GM06990 (cell line): ENCODE data around the gene CCDC148.

Source experiments
- DNase-seq: peaks from one replicate; pipeline ENCODE4 v3.0.0-alpha.2; 2011; ENCODE audit not compliant: insufficient read length; ENCODE audit errors: extremely low read depth
- H3K27me3 ChIP-seq: replicated peaks from 2 replicates; pipeline ENCODE4 v1.6.0; 2011; ENCODE audit warnings: low read length; ENCODE audit not compliant: control insufficient read depth, insufficient read depth
- H3K36me3 ChIP-seq: 2 replicates; pipeline ENCODE4 v1.5.1; 2011; ENCODE audit warnings: low read length; ENCODE audit not compliant: control insufficient read depth, insufficient read depth
- H3K4me3 ChIP-seq: replicated peaks from 2 replicates; pipeline ENCODE4 v1.5.1; 2011; ENCODE audit warnings: low read depth, mild to moderate bottlenecking, control low read depth, low read length
- TF ChIP-seq, protein P1 (sequence below): IDR thresholded peaks from 2 replicates; pipeline ENCODE4 v1.5.1; 2011; ENCODE audit warnings: low read length, control low read depth, mild to moderate bottlenecking, inconsistent platforms; ENCODE audit not compliant: insufficient read depth, poor library complexity, severe bottlenecking

CCDC148 gene

DNA sequence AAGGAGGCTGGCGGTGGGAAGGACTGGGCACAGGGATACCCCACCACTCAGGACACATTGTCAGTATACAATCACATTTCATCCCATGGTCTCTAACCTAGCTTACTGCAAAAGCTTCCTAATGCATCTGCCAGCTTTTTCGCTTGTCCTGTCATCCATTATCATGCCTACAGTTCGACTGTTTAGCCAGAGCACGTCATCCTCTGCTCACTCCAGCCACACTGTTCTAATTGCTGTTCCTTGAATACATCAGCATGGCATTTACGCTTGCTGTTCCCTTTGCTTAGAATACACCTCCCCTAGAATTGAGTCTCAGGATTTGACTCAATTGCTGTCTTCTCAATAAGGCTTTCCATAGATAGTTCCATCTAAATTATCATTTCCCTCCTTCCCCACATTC is 166.3 kb downstream of the CCDC148 start:
- TF ChIP-seq, protein P1, sequence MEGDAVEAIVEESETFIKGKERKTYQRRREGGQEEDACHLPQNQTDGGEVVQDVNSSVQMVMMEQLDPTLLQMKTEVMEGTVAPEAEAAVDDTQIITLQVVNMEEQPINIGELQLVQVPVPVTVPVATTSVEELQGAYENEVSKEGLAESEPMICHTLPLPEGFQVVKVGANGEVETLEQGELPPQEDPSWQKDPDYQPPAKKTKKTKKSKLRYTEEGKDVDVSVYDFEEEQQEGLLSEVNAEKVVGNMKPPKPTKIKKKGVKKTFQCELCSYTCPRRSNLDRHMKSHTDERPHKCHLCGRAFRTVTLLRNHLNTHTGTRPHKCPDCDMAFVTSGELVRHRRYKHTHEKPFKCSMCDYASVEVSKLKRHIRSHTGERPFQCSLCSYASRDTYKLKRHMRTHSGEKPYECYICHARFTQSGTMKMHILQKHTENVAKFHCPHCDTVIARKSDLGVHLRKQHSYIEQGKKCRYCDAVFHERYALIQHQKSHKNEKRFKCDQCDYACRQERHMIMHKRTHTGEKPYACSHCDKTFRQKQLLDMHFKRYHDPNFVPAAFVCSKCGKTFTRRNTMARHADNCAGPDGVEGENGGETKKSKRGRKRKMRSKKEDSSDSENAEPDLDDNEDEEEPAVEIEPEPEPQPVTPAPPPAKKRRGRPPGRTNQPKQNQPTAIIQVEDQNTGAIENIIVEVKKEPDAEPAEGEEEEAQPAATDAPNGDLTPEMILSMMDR, result no peak
- DNase-seq, result no peak
- Histone ChIP-seq H3K36me3 (no peaks in the 10 kb centered on the region), H3K27me3 (no peaks in the 10 kb centered on the region), H3K4me3 (no peak overlapping the region)

DNA sequence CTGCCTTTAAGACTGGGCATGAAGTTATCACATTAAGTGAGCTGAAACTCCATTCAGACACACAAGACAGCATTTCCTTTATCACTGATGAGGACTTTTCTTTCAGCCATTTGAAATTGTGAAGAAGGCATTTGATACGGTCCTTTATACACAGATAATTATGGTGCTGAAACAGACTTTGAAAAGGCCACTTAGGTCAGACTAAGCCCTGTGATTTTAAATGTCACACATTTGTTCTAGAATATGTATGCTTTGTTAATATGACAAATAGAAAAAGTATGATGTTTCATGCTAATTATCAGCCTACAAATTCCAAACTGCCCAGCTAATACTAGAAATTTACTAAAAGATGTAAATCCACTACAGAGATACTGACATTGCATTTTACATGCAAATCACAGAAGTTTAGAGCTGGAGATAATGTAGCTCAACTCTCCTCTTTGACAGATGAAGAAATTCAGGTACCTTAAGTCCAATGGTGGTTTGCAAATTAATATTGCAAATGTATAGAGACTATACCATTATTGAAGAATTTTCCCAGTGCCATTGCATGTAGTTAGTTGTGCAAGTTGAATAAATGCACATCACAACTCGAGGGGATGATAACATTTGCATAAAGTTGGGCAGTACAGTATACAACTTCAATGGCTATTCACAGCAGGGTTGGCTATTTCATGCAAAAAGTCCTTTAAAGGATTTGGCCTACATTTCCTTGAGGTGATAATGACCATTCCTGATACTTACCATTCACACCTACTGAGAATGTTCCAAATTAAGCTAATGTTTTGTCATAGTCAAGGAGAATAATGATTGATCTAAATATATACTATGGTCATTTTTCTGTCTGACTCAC is 179.7 kb downstream of the CCDC148 start:
- H3K4me3 ChIP-seq, result no peak overlapping the region
- TF ChIP-seq, protein P1, result no peak
- H3K36me3 ChIP-seq, result no peaks in the 10 kb centered on the region
- no peaks in the 10 kb centered on the region for H3K27me3 ChIP-seq
- DNase-seq, result no peak

DNA sequence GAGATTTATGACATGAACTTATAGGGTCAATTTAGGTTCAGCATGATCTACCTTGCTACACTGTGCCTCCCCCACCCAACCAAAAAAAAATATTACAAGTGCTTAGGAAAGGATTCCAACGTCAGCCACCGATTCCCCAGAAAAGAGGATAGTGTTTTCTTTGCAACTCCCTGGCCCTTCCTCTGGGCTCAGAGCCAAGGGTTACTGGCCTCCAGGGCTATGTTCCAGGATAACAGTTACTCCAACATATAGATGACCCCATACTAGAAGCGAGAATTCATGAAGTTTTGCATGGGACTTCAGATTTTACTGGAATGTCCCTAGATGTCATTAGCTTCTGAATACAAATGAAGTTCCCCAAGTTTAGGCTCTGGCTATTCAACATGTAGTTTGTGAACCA is 182.8 kb downstream of the CCDC148 start:
- DNase-seq, result no peak
- H3K27me3 ChIP-seq, result no peaks in the 10 kb centered on the region

DNA sequence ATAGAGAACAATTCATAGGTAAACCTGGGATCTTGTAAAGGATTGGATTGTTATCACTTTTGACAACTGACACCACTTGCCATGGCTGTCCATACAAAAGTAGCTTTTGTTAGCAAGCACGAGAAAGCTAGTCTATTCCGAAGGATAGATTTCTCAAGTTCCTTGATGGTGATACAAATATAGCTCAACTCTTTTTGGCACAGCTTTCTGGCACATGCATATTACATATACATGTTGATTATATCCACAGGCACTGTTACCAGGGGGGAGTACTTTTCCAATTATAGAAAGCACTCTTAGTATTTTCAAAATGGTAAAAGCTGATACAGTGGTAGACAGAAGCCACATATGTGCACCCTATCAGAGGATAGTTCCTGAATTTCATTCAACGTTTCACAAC is 186.0 kb downstream of the CCDC148 start:
- DNase-seq, result no peak
- TF ChIP-seq, protein P1, result no peak
- Histone ChIP-seq H3K27me3 (no peaks in the 10 kb centered on the region), H3K36me3 (no peaks in the 10 kb centered on the region), H3K4me3 (no peak overlapping the region)

More for the DNA sequence above, 182.8 kb downstream of the CCDC148 start:
- Histone ChIP-seq H3K36me3 (no peaks in the 10 kb centered on the region), H3K4me3 (no peak overlapping the region)
- TF ChIP-seq, protein P1, result no peak

DNA sequence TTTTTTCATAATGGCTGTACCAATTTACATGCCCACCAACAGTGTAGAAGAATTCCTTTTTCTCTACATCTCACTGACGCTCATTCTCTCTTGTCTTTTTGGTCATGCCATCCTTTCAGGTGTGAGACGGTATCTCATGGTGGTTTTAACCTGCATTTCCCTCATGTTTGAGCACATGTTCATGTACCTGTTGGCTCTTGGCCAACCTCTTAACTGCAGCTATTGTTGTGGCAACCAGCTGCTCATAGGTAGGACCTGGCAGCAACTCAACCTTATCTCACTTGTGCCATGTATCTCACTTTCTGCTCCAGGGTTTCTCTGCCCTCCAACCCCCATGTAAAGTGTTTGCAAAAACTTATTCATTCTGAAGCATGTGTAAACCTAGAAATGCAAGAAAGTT is 187.4 kb downstream of the CCDC148 start:
- H3K36me3 ChIP-seq, result no peaks in the 10 kb centered on the region
- H3K4me3 ChIP-seq, result no peak overlapping the region
- H3K27me3 ChIP-seq, result no peaks in the 10 kb centered on the region
- no peak for DNase-seq
- TF ChIP-seq, protein P1, result no peak

DNA sequence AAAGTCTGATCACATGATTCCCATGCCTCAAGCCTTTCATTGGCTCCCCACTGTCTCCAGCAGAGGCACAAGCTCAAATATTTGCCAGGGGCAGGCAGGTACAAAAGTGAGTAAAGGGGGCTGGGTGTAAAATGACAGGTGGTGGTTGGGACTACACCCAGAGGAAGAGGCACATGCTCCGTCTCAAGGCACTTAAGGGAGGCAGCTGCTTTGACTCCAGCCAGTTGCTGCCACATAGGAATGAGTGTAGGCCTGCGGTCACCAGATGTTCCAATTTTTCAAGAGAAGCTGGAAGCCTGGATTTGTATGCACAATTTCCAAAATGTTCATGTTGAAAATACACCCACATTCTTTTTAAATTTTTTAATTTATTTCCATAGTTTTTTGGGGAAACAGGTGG is 190.4 kb downstream of the CCDC148 start:
- TF ChIP-seq, protein P1, result no peak
- H3K4me3 ChIP-seq, result no peak overlapping the region
- H3K27me3 ChIP-seq, result no peaks in the 10 kb centered on the region
- DNase-seq, result no peak
- H3K36me3 ChIP-seq, result no peaks in the 10 kb centered on the region
